ENCODE measurements around the gene CSRP3. TPM values are rescaled to one million over a fixed set of nuclear protein-coding genes. Genes with fewer than 3 reads are reported as not detected.

Gene CSRP3
- total RNA-seq, 1 experiment from 2014 or later, result not detected

DNA sequence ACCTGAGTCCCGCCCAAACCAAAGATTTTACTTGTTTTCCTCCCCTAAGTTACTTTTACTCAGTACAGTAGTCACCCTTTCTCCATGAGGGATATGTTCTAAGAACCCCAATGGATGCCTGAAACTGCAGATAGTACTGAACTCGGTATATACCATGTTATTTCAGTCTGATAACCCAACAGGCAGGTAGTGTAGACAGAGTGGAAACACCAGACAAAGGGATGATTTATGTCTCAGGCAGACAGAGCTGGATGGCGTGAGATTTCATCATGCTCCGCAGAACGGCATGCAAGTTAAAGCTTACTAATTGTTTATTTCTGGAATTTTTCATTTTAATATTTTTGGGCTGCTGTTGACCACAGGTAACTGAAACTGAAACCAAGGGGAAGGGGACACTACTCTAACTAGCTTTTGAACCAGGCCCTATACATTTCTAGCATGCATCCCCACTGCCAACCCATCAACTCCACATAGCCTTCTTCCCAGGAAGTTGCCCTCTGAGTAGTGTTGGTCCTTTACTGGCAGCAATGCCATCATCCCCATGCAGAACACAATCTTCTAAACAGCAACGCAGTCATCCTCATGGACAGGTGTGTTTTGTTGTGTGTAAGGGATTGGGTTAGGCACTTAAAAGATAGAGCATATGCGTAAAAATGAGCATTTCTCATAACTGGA, 27.7 kb downstream of the CSRP3 start:
- peaks cover 17% of the 10 kb centered on the region for H3K4me1 ChIP-seq
- H3K4me1 Mint-ChIP-seq (ENCODE audit: low read depth, unreplicated experiment), result peaks cover 20% of the 10 kb centered on the region
- no peaks in the 10 kb centered on the region for H3K36me3 ChIP-seq (ENCODE audit: control insufficient read depth, insufficient read depth, low read length)
- intact Hi-C loops (cut with micrococcal nuclease; ENCODE audit: unreplicated experiment), result no loop called here
- H3K27me3 Mint-ChIP-seq (ENCODE audit: insufficient read depth, unreplicated experiment), result no peaks in the 10 kb centered on the region
- peaks cover 30% of the 10 kb centered on the region for H3K36me3 Mint-ChIP-seq (ENCODE audit: insufficient read depth, unreplicated experiment)
- H3K27me3 ChIP-seq (replicated peaks; ENCODE audit: control insufficient read depth, insufficient read depth, low read length), result no peaks in the 10 kb centered on the region
- H3K9me3 Mint-ChIP-seq (ENCODE audit: unreplicated experiment), result no peaks in the 10 kb centered on the region
- H3K4me3 ChIP-seq (ENCODE audit: low read depth, low read length), result no peak overlapping the region
- H3K27ac Mint-ChIP-seq (ENCODE audit: unreplicated experiment), result no peak overlapping the region
- ChIA-PET CTCF (no interaction called here), POLR2A (no interaction called here)
- H3K4me3 Mint-ChIP-seq (ENCODE audit: unreplicated experiment), result no peak overlapping the region
- TF ChIP-seq, protein P1, sequence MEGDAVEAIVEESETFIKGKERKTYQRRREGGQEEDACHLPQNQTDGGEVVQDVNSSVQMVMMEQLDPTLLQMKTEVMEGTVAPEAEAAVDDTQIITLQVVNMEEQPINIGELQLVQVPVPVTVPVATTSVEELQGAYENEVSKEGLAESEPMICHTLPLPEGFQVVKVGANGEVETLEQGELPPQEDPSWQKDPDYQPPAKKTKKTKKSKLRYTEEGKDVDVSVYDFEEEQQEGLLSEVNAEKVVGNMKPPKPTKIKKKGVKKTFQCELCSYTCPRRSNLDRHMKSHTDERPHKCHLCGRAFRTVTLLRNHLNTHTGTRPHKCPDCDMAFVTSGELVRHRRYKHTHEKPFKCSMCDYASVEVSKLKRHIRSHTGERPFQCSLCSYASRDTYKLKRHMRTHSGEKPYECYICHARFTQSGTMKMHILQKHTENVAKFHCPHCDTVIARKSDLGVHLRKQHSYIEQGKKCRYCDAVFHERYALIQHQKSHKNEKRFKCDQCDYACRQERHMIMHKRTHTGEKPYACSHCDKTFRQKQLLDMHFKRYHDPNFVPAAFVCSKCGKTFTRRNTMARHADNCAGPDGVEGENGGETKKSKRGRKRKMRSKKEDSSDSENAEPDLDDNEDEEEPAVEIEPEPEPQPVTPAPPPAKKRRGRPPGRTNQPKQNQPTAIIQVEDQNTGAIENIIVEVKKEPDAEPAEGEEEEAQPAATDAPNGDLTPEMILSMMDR (IDR thresholded peaks at IDR 0.05; ENCODE audit: insufficient read depth in 1 of 2, low read depth in 1 of 2, low read length in 1 of 2, severe bottlenecking in 1 of 2, unreplicated experiment in 1 of 2), result no peak
- BruUV-seq (replicated peaks), result no TSS peak
- DNase-seq, result no peak
- H3K9me3 ChIP-seq, result no peaks in the 10 kb centered on the region

GRCh38 chr11:19173004-19173689, 28.6 kb downstream of the CSRP3 start:
- no peak overlapping the region for H3K4me3 Mint-ChIP-seq (ENCODE audit: unreplicated experiment)
- no peaks in the 10 kb centered on the region for H3K27me3 Mint-ChIP-seq (ENCODE audit: insufficient read depth, unreplicated experiment)
- no peak for DNase-seq
- Histone ChIP-seq H3K4me3 (ENCODE audit: low read depth, low read length) (no peak overlapping the region), H3K9me3 (no peaks in the 10 kb centered on the region), H3K36me3 (ENCODE audit: control insufficient read depth, insufficient read depth, low read length) (0 out of 2 replicates have a peak, but pooled peaks cover under 1% of the 10 kb centered on the region), H3K27me3 (replicated peaks; ENCODE audit: control insufficient read depth, insufficient read depth, low read length) (no peaks in the 10 kb centered on the region), H3K4me1 (peaks cover 17% of the 10 kb centered on the region)
- CTCF ChIA-PET, result interaction anchor here (0.5 kb wide), 1 partner anchor 369 kb away, joined by 3 read pairs; no protein-coding TSS in a partner anchor
- H3K27ac Mint-ChIP-seq (ENCODE audit: unreplicated experiment), result no peak overlapping the region
- BruUV-seq (replicated peaks), result no TSS peak
- H3K36me3 Mint-ChIP-seq (ENCODE audit: insufficient read depth, unreplicated experiment), result peaks cover 29% of the 10 kb centered on the region
- TF ChIP-seq, protein P1 (IDR thresholded peaks at IDR 0.05; ENCODE audit: insufficient read depth in 1 of 2, low read depth in 1 of 2, low read length in 1 of 2, severe bottlenecking in 1 of 2, unreplicated experiment in 1 of 2), result no peak
- no peaks in the 10 kb centered on the region for H3K9me3 Mint-ChIP-seq (ENCODE audit: unreplicated experiment)
- intact Hi-C loops (cut with micrococcal nuclease; ENCODE audit: unreplicated experiment), result no loop called here
- POLR2A ChIA-PET, result no interaction called here
- H3K4me1 Mint-ChIP-seq (ENCODE audit: low read depth, unreplicated experiment), result peaks cover 13% of the 10 kb centered on the region

DNA sequence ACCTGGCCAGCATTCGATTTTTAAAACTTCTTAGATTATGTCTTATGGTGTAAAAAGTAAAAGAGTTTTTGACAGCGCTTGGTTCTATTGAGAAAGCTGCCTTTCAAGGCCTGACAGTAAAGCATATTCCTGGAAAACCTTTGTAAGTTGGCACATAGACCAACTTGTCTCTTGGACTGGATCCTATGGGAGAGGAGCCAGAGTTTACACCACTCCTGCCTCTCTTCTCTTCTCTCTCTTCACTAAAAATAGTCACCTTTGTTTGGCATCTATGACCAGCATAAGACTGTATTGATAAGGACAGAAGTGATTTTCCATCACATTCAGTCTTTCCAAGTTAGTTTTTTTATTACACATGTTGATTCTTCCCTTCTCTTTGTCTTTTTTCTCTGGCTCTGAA, 33.7 kb downstream of the CSRP3 start:
- peaks cover 2% of the 10 kb centered on the region; the same call in 1 of the 2 replicates for H3K36me3 ChIP-seq (ENCODE audit: control insufficient read depth, insufficient read depth, low read length)
- H3K36me3 Mint-ChIP-seq (ENCODE audit: insufficient read depth, unreplicated experiment), result peaks cover 28% of the 10 kb centered on the region
- CTCF ChIA-PET, result no interaction called here
- H3K4me3 Mint-ChIP-seq (ENCODE audit: unreplicated experiment), result no peak overlapping the region
- no peak overlapping the region for H3K27ac Mint-ChIP-seq (ENCODE audit: unreplicated experiment)
- no peak overlapping the region for H3K4me3 ChIP-seq (ENCODE audit: low read depth, low read length)
- no peaks in the 10 kb centered on the region for H3K9me3 Mint-ChIP-seq (ENCODE audit: unreplicated experiment)
- TF ChIP-seq, protein P1 (IDR thresholded peaks at IDR 0.05; ENCODE audit: insufficient read depth in 1 of 2, low read depth in 1 of 2, low read length in 1 of 2, severe bottlenecking in 1 of 2, unreplicated experiment in 1 of 2), result no peak
- no peaks in the 10 kb centered on the region for H3K27me3 ChIP-seq (replicated peaks; ENCODE audit: control insufficient read depth, insufficient read depth, low read length)
- POLR2A ChIA-PET, result no interaction called here
- H3K27me3 Mint-ChIP-seq (ENCODE audit: insufficient read depth, unreplicated experiment), result no peaks in the 10 kb centered on the region
- H3K9me3 ChIP-seq, result no peaks in the 10 kb centered on the region
- 0 out of 2 replicates have a peak, but pooled peaks cover under 1% of the 10 kb centered on the region for H3K4me1 ChIP-seq
- intact Hi-C loops (cut with micrococcal nuclease; ENCODE audit: unreplicated experiment), result loop anchor here (10.0 kb wide), 1 partner anchor 387 kb away; no protein-coding TSS in a partner anchor
- peaks cover 5% of the 10 kb centered on the region for H3K4me1 Mint-ChIP-seq (ENCODE audit: low read depth, unreplicated experiment)
- DNase-seq, result no peak
- BruUV-seq (replicated peaks), result no TSS peak

Data from Caco-2 (cell line).